ENCODE measurements around the gene LSM6.

Gene LSM6

DNA sequence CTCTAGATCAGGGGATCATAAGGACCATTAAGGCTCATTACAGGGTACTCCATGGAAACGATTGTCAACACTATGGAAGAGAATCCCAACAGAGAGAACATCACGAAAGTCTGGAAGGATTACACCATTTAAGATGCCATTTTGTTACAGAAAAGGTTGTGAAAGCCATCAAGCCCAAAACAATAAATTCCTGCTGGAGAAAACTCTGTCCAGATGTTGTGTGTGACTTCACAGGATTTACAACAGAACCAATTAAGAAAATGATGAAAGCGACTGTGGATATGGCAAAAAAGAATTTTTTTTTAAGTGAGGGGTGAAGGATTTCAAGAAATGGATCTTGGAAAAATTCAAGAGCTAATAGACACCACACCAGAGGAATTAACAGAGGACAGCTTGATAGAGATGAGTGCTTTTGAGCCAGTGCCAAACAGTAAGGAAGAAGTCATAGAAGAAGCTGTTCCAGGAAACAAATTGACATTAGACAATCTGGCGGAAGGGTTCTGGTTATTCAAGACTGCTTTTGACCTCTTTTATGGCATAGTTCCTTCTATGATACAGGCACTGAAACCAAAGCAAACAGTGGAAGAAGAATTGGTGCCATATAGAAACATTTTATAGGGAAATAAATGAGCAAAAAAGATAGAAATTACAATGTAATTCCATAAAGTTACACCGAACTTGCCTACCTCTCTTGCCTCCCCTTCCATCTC lies 17.3 kb upstream of the LSM6 start:
- no peak overlapping the region for H3K4me3 ChIP-seq (ENCODE audit: insufficient read depth, low read depth, low read length)
- no peaks in the 10 kb centered on the region for H3K4me1 ChIP-seq (ENCODE audit: control insufficient read depth, insufficient read depth, low read length)
- H3K36me3 ChIP-seq (ENCODE audit: control insufficient read depth, insufficient read depth, low read length), result no peaks in the 10 kb centered on the region
- WGBS, 2 experiments, result 90 to 95% methylated on average over 4 to 5 of the region's 5 CpGs
- no peak overlapping the region for H3K27ac ChIP-seq (ENCODE audit: insufficient read depth, low read depth, low read length, poor library complexity, severe bottlenecking)
- H3K27me3 ChIP-seq (ENCODE audit: control insufficient read depth, insufficient read depth, low read length, poor library complexity, severe bottlenecking), result no peaks in the 10 kb centered on the region
- H3K9me3 ChIP-seq (ENCODE audit: control insufficient read depth, low read length), result no peaks in the 10 kb centered on the region

DNA sequence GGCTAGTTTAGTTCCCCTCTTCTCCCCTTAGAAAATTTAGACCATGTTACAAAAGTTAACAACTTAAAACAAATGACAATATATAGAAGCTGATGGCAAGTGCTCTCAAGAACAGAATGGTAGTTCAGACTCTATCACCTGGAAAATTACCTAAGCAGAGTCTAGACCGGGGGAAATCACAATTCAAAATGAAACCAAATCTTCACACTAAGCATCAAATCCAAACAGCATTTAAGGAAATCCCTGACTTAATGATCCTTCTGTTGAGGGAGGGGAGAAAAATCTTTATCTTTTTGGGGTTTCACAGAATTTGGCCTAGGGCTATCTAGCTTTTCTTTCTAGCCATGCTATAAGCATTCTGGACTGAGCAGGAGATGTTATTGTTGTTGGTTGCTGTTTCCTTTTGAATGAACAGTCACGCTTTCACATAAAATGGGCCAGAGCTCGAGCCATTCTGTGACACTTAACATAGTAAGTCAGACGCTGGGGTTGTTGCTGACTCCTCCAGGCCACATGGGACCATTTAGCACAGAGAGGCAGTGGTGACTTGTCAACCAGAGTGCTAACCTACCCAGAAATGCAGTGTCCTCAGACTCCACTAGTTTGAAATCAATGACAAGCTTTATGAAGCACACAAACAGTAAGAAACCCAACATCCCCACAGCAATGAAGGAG lies 16.0 kb upstream of the LSM6 start:
- H3K36me3 ChIP-seq (ENCODE audit: control insufficient read depth, insufficient read depth, low read length), result no peaks in the 10 kb centered on the region
- WGBS, 2 experiments, result 90 to 93% methylated on average over 4 of the region's 4 CpGs
- H3K4me1 ChIP-seq (ENCODE audit: control insufficient read depth, insufficient read depth, low read length), result no peaks in the 10 kb centered on the region
- H3K27ac ChIP-seq (ENCODE audit: insufficient read depth, low read depth, low read length, poor library complexity, severe bottlenecking), result no peak overlapping the region
- no peak overlapping the region for H3K4me3 ChIP-seq (ENCODE audit: insufficient read depth, low read depth, low read length)
- no peaks in the 10 kb centered on the region for H3K9me3 ChIP-seq (ENCODE audit: control insufficient read depth, low read length)
- H3K27me3 ChIP-seq (ENCODE audit: control insufficient read depth, insufficient read depth, low read length, poor library complexity, severe bottlenecking), result no peaks in the 10 kb centered on the region

DNA sequence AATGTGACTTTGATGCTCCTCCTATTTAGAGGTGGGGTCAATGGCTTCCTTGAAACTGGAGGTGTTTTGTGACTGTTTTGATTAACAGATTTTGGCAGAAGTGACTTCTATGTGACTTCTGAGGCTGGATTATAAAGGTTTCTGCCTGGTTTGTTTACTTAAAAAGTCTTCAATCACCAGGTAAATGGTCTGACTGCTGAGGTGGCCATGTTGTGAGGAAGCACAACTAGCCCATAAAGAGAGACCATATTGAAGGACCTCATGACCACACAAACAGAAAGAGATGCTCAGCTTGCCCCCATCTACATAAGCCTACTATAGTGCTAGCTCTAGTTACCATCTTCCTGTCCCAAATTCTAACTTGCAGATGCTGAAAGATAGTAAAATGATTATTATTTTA lies 14.3 kb upstream of the LSM6 start:
- no peaks in the 10 kb centered on the region for H3K27me3 ChIP-seq (ENCODE audit: control insufficient read depth, insufficient read depth, low read length, poor library complexity, severe bottlenecking)
- H3K4me3 ChIP-seq (ENCODE audit: insufficient read depth, low read depth, low read length), result no peak overlapping the region
- no peak overlapping the region for H3K27ac ChIP-seq (ENCODE audit: insufficient read depth, low read depth, low read length, poor library complexity, severe bottlenecking)

DNA sequence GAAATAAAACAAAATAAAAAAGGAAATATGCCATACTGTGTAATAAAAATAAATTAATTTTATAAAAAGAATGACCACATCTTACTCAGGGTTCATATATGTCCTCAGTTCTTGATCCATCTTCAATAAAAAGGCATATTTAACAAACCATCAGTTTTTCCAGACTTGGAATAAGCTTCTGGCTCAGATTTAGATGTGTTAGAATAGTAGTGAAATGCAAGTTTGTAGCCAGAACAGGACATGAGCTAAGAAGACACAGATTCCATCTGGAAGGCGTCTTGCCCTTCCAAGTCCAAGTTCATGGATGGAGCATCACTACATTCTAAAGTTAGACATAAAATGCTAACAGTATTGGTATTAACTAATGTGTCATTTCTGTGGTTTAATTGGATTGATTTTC lies 10.3 kb upstream of the LSM6 start:
- WGBS, 2 experiments, result 86 to 100% methylated on average over 1 of the region's 1 CpG
- H3K4me1 ChIP-seq (ENCODE audit: control insufficient read depth, insufficient read depth, low read length), result no peaks in the 10 kb centered on the region

More for the DNA sequence above, 14.3 kb upstream of the LSM6 start:
- H3K9me3 ChIP-seq (ENCODE audit: control insufficient read depth, low read length), result no peaks in the 10 kb centered on the region
- no peaks in the 10 kb centered on the region for H3K36me3 ChIP-seq (ENCODE audit: control insufficient read depth, insufficient read depth, low read length)
- no peaks in the 10 kb centered on the region for H3K4me1 ChIP-seq (ENCODE audit: control insufficient read depth, insufficient read depth, low read length)

DNA sequence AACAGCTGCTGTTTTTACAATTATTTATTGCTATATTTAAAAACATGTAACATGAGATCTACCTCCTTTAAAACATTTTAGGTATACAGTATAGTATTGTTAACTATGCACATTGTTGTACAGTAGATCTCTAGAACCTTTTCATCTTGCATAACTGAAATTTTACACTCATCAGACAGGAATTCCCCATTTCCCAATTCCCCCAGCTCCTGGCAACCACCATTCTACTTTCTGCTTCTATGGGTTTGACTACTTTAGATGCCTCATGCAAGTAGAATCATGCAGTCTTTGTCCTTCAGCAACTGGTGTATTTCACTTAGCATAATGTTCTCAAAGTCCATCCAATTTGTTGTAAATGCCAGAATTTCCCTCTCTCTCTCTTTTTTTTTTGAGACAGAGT lies 9.7 kb upstream of the LSM6 start:
- Histone ChIP-seq H3K9me3 (ENCODE audit: control insufficient read depth, low read length) (no peaks in the 10 kb centered on the region), H3K27me3 (ENCODE audit: control insufficient read depth, insufficient read depth, low read length, poor library complexity, severe bottlenecking) (no peaks in the 10 kb centered on the region), H3K36me3 (ENCODE audit: control insufficient read depth, insufficient read depth, low read length) (no peaks in the 10 kb centered on the region), H3K4me3 (ENCODE audit: insufficient read depth, low read depth, low read length) (no peak overlapping the region), H3K4me1 (ENCODE audit: control insufficient read depth, insufficient read depth, low read length) (no peaks in the 10 kb centered on the region), H3K27ac (ENCODE audit: insufficient read depth, low read depth, low read length, poor library complexity, severe bottlenecking) (no peak overlapping the region)

More for the DNA sequence above, 10.3 kb upstream of the LSM6 start:
- Histone ChIP-seq H3K36me3 (ENCODE audit: control insufficient read depth, insufficient read depth, low read length) (no peaks in the 10 kb centered on the region), H3K27me3 (ENCODE audit: control insufficient read depth, insufficient read depth, low read length, poor library complexity, severe bottlenecking) (no peaks in the 10 kb centered on the region), H3K9me3 (ENCODE audit: control insufficient read depth, low read length) (no peaks in the 10 kb centered on the region), H3K4me3 (ENCODE audit: insufficient read depth, low read depth, low read length) (no peak overlapping the region), H3K27ac (ENCODE audit: insufficient read depth, low read depth, low read length, poor library complexity, severe bottlenecking) (no peak overlapping the region)

DNA sequence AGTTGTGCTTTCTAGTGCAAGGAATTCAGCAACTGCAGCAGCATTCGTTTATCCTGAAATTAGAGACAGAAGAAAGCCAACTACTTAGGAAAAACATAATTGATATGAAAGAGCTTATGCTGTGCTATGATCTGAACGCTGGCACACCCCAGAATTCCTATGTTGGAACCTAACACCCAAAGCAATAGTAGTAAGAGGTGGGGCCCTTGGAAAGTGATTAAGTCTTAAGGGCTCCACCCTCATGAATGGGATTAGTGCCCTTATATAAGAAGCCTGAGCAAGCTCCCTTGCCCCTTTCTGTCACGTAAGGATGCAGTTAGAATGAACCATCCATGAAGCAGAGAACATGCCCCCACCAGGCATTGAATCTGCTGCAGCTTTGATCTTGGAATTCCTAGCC lies 5.4 kb upstream of the LSM6 start:
- no peaks in the 10 kb centered on the region for H3K27me3 ChIP-seq (ENCODE audit: control insufficient read depth, insufficient read depth, low read length, poor library complexity, severe bottlenecking)
- no peak overlapping the region for H3K4me3 ChIP-seq (ENCODE audit: insufficient read depth, low read depth, low read length)
- WGBS, 2 experiments, result 86 to 87% methylated on average over 3 of the region's 3 CpGs
- H3K9me3 ChIP-seq (ENCODE audit: control insufficient read depth, low read length), result no peaks in the 10 kb centered on the region
- H3K27ac ChIP-seq (ENCODE audit: insufficient read depth, low read depth, low read length, poor library complexity, severe bottlenecking), result no peak overlapping the region
- no peaks in the 10 kb centered on the region for H3K36me3 ChIP-seq (ENCODE audit: control insufficient read depth, insufficient read depth, low read length)
- H3K4me1 ChIP-seq (ENCODE audit: control insufficient read depth, insufficient read depth, low read length), result no peaks in the 10 kb centered on the region

DNA sequence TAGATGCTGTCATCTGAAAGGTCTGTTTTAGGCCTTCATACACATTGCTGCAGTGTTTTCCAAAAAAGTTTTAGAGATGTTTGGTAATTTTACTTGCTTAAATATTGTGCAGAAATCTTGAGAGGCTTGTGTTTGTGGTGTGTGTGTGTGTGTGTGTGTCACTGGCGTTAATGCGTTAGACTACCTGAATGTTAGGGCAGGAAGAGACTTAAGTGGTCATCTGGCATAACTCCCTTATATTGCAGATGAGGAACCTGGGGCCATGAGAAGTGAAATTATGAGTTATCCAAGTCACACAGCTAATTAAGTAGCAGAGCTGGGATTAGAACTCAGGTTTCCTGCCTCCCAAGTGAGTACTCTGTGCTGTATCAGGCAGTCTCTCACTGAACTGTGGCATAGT lies 1.4 kb downstream of the LSM6 start:
- no peaks in the 10 kb centered on the region for H3K9me3 ChIP-seq (ENCODE audit: control insufficient read depth, low read length)
- no peaks in the 10 kb centered on the region for H3K27me3 ChIP-seq (ENCODE audit: control insufficient read depth, insufficient read depth, low read length, poor library complexity, severe bottlenecking)
- 80 to 88% methylated on average over 2 of the region's 2 CpGs for WGBS, 2 experiments
- no peaks in the 10 kb centered on the region for H3K36me3 ChIP-seq (ENCODE audit: control insufficient read depth, insufficient read depth, low read length)
- peaks cover 6% of the 10 kb centered on the region for H3K4me1 ChIP-seq (ENCODE audit: control insufficient read depth, insufficient read depth, low read length)
- peak overlapping the region; percentile 84 for H3K4me3 ChIP-seq (ENCODE audit: insufficient read depth, low read depth, low read length)
- H3K27ac ChIP-seq (ENCODE audit: insufficient read depth, low read depth, low read length, poor library complexity, severe bottlenecking), result no peak overlapping the region

DNA sequence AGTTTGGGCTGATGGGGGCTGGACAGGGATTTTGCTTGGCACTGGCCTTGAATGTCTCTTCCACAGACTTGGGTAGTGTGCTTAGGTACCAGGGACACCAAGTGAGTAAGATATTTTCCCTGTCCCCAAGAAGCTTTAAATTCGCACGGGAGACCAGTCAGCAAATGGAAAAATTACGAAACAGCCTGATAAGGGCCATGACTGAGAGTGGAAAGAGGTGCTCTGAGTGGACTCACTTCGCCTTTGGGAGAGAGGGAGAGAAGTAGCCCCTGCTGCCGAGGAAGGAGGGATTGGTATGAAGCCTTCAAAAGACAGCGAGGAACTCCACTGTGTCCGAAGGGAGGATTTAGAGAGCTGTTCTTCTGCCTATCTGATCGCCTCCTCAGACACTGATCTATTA lies 2.6 kb downstream of the LSM6 start:
- 90 to 93% methylated on average over 8 of the region's 8 CpGs for WGBS, 2 experiments
- no peaks in the 10 kb centered on the region for H3K27me3 ChIP-seq (ENCODE audit: control insufficient read depth, insufficient read depth, low read length, poor library complexity, severe bottlenecking)
- H3K4me3 ChIP-seq (ENCODE audit: insufficient read depth, low read depth, low read length), result no peak overlapping the region
- H3K4me1 ChIP-seq (ENCODE audit: control insufficient read depth, insufficient read depth, low read length), result peaks cover 6% of the 10 kb centered on the region
- H3K27ac ChIP-seq (ENCODE audit: insufficient read depth, low read depth, low read length, poor library complexity, severe bottlenecking), result no peak overlapping the region
- H3K36me3 ChIP-seq (ENCODE audit: control insufficient read depth, insufficient read depth, low read length), result no peaks in the 10 kb centered on the region
- H3K9me3 ChIP-seq (ENCODE audit: control insufficient read depth, low read length), result no peaks in the 10 kb centered on the region

DNA sequence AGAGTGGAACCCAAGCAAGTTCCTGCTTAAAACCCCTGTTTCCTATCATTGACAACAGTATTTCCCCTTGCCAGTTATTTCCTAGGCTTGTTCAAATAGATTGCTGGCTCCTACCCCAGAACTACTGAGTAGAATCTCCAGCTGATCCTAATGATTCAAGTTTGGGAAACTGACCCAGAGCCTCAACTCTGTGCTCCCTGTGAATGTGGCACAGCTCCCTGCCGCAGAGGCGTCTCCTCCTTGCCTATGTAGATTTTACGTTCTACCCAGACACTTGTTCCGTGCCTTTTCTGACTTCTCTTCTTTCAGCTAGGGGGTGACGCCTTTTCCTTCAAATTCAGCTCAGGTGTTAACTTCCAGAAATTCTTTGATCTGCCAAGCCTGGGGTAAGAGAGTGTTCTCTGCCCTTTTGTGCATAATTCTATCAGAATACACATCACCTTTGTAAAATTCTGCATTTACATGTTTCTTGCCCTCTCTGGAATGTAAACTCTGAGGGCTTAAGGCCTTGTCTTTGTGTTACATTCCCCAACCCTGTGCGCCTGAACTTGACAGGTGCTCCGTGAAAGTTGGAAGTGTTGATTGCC lies 4.4 kb downstream of the LSM6 start:
- peaks cover 2% of the 10 kb centered on the region for H3K36me3 ChIP-seq (ENCODE audit: control insufficient read depth, insufficient read depth, low read length)
- WGBS, 2 experiments, result 74 to 76% methylated on average over 7 of the region's 7 CpGs
- H3K4me3 ChIP-seq (ENCODE audit: insufficient read depth, low read depth, low read length), result no peak overlapping the region
- H3K27ac ChIP-seq (ENCODE audit: insufficient read depth, low read depth, low read length, poor library complexity, severe bottlenecking), result no peak overlapping the region
- H3K9me3 ChIP-seq (ENCODE audit: control insufficient read depth, low read length), result no peaks in the 10 kb centered on the region
- no peaks in the 10 kb centered on the region for H3K27me3 ChIP-seq (ENCODE audit: control insufficient read depth, insufficient read depth, low read length, poor library complexity, severe bottlenecking)
- H3K4me1 ChIP-seq (ENCODE audit: control insufficient read depth, insufficient read depth, low read length), result peaks cover 6% of the 10 kb centered on the region

DNA sequence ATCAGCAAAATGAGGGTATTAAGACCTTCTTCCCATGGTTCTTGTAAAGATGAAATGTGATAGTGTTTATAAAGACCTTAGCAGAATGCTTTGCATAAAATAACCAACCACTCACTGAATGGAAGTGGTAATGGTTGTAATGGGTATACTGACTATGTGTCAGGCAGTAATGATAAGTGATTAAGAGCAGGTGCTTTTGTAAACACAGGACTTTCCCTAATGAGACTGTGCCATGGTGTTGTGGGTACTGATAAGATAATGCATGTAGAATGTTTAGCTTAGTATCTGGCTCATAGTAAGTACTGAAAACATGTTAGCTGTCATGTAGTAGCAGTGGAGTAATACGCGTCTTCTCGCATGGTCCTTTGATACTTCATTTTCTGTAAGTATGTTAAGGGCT lies 6.9 kb downstream of the LSM6 start:
- Histone ChIP-seq H3K27ac (ENCODE audit: insufficient read depth, low read depth, low read length, poor library complexity, severe bottlenecking) (no peak overlapping the region), H3K9me3 (ENCODE audit: control insufficient read depth, low read length) (no peaks in the 10 kb centered on the region), H3K4me1 (ENCODE audit: control insufficient read depth, insufficient read depth, low read length) (no peaks in the 10 kb centered on the region), H3K36me3 (ENCODE audit: control insufficient read depth, insufficient read depth, low read length) (peaks cover 2% of the 10 kb centered on the region), H3K27me3 (ENCODE audit: control insufficient read depth, insufficient read depth, low read length, poor library complexity, severe bottlenecking) (no peaks in the 10 kb centered on the region), H3K4me3 (ENCODE audit: insufficient read depth, low read depth, low read length) (no peak overlapping the region)
- 97 to 98% methylated on average over 3 of the region's 3 CpGs for WGBS, 2 experiments

Measured in ectodermal cell (in vitro differentiated cells).